HepG2 (cell line): ENCODE data around the gene RPRD1A. TPM values are rescaled to one million over a fixed set of nuclear protein-coding genes. Genes with fewer than 3 reads are reported as not detected.

Source experiments
- ATAC-seq: fragments of 200-7000 bp; cut with Tn5 transposase; 3 replicates; pipeline ENCODE4 v1.9.1; 2020; ENCODE audit warnings: mild to moderate bottlenecking, moderate library complexity
- BruUV-seq: library from RNA; stranded (reverse); fragments of 400-500 nt; replicated peaks from 2 replicates; lab custom pipeline; 2021; lab: Mats Ljungman, UMichigan
- CTCF ChIA-PET: fragments of 300-600 bp; formaldehyde crosslinking; extraction: SDS; loops from one replicate; lab custom pipeline; 2021; ENCODE audit warnings: low total read pairs, inconsistent platforms, low intra/inter-chr PET ratio; lab: Yijun Ruan, JAX
- POLR2A ChIA-PET: fragments of 350-600 bp; sonication (Branson Sonifier 250); formaldehyde crosslinking; loops from one replicate; lab custom pipeline; 2020; ENCODE audit warnings: antibody characterized with exemption, inconsistent platforms; lab: Yijun Ruan, JAX
- DNase-seq: peaks from one replicate; pipeline ENCODE4 v3.0.0-alpha.2; 2015; ENCODE audit warnings: low spot score
- FAIRE-seq: peaks from 3 replicates; lab custom pipeline; 2011; peaks lifted over from hg19 to GRCh38; lab: Jason Lieb, UNC
- H2AFZ ChIP-seq: one replicate; pipeline ENCODE4 v1.6.1; 2011; ENCODE audit warnings: low read length, inconsistent platforms
- H3K27ac ChIP-seq: fragments of 300-600 bp; 3 replicates; pipeline ENCODE4 v1.8.0; 2011; ENCODE audit warnings: mixed run types, mild to moderate bottlenecking, mixed read lengths, low read length, inconsistent platforms; ENCODE audit not compliant: insufficient read depth; ENCODE audit errors: extremely low read length
- H3K27me3 ChIP-seq, 2 experiments: fragments of 200-600 bp in 1 of 2; 2 replicates in 1 of 2; 3 replicates in 1 of 2; pipeline versions ENCODE4 v1.6.0 to v1.8.0; 2011; ENCODE audit warnings: low read length in 2 of 2, mild to moderate bottlenecking in 2 of 2, moderate library complexity in 2 of 2, inconsistent platforms in 1 of 2; ENCODE audit not compliant: insufficient read depth in 2 of 2, control insufficient read depth in 1 of 2
- H3K36me3 ChIP-seq, 2 experiments: fragments of 200-600 bp in 1 of 2; replicated peaks in 1 of 2; 2 replicates in 1 of 2; 3 replicates in 1 of 2; pipeline versions ENCODE4 v1.5.1 to v1.8.0; 2011; ENCODE audit warnings: low read length in 2 of 2, inconsistent platforms in 1 of 2; ENCODE audit not compliant: insufficient read depth in 2 of 2, control insufficient read depth in 1 of 2
- H3K4me1 ChIP-seq: 2 replicates; pipeline ENCODE4 v1.5.1; 2012; ENCODE audit warnings: low read length, inconsistent platforms; ENCODE audit not compliant: insufficient read depth
- H3K4me2 ChIP-seq: 2 replicates; pipeline ENCODE4 v1.6.0; 2011; ENCODE audit warnings: low read depth, low read length, inconsistent platforms
- H3K4me3 ChIP-seq, 3 experiments: fragments of 200-600 bp in 1 of 3; sonication (generic), shearing (Covaris generic) in 1 of 3; replicated peaks in 1 of 3; 2 replicates each; pipeline ENCODE4 v1.5.1; 2011 to 2016; ENCODE audit warnings: low read length in 3 of 3, inconsistent platforms in 2 of 3, low read depth in 2 of 3, mild to moderate bottlenecking in 2 of 3, control low read depth in 1 of 3, mixed read lengths in 1 of 3; ENCODE audit not compliant: insufficient read depth in 1 of 3
- H3K79me2 ChIP-seq: one replicate; pipeline ENCODE4 v1.6.1; 2011; ENCODE audit warnings: low read length, inconsistent platforms; ENCODE audit not compliant: insufficient read depth
- H3K9ac ChIP-seq: 2 replicates; pipeline ENCODE4 v1.6.0; 2011; ENCODE audit warnings: mild to moderate bottlenecking, low read depth, low read length, inconsistent platforms; ENCODE audit not compliant: insufficient read depth
- H3K9me3 ChIP-seq: 2 replicates; pipeline ENCODE4 v1.5.1; 2012; ENCODE audit warnings: mild to moderate bottlenecking, low read length
- H4K20me1 ChIP-seq: 2 replicates; pipeline ENCODE4 v1.6.0; 2011; ENCODE audit warnings: inconsistent platforms, mild to moderate bottlenecking, low read length, moderate library complexity; ENCODE audit not compliant: insufficient read depth
- AHDC1 ChIP-seq: sonication (generic); formaldehyde crosslinking; IDR thresholded peaks from 2 replicates; pipeline ENCODE4 v1.5.1; 2020; ENCODE audit warnings: mild to moderate bottlenecking, missing genetic modification reagents, borderline replicate concordance
- ARHGAP35 ChIP-seq: sonication (generic); formaldehyde crosslinking; IDR thresholded peaks from 2 replicates; pipeline ENCODE4 v1.9.0; 2022; ENCODE audit warnings: mild to moderate bottlenecking, inconsistent platforms, moderate library complexity, missing genetic modification reagents, borderline replicate concordance
- MATR3 ChIP-seq: sonication (generic); formaldehyde crosslinking; IDR thresholded peaks from 2 replicates; pipeline ENCODE4 v1.4.0; 2020; ENCODE audit warnings: missing genetic modification reagents
- MXD3 ChIP-seq: IDR thresholded peaks from 2 replicates; pipeline ENCODE4 v1.6.1; 2016; ENCODE audit warnings: mild to moderate bottlenecking, missing biosample characterization, missing genetic modification reagents
- RELA ChIP-seq: sonication (generic); formaldehyde crosslinking; IDR thresholded peaks from 2 replicates; pipeline ENCODE4 v1.4.0; 2020; ENCODE audit warnings: missing genetic modification reagents
- ZNF260 ChIP-seq: sonication (generic); formaldehyde crosslinking; IDR thresholded peaks from 2 replicates; pipeline ENCODE4 v1.4.0; 2020; ENCODE audit warnings: missing genetic modification reagents, low read depth, mild to moderate bottlenecking, borderline replicate concordance
- in situ Hi-C: cut with HindIII; loops from 2 replicates; pipeline ENCODE4 v1.10.0; 2017; ENCODE audit warnings: low pct_unique_long_range_greater_than_20kb; ENCODE audit not compliant: extremely low pct_ligation_motif_present
- intact Hi-C: fragments of 100-400 bp; cut with micrococcal nuclease; formaldehyde crosslinking; loops from one replicate; pipeline ENCODE4 v1.10.0; 2022; ENCODE audit not compliant: unreplicated experiment
- polyA plus RNA-seq, 8 experiments: library from polyadenylated mRNA; depleted of rRNA in 3 of 8; stranded (reverse) in 7 of 8; unstranded in 1 of 8; fragments of >200 nt; fragmentation: Illumina TruSeq in 4 of 8; extraction: Trizol in 4 of 8; gene quantifications; 2 replicates each; pipeline versions ENCODE4 v1.2.1 to v1.2.3, GENCODE V29; 2011 to 2016; ENCODE audit warnings: low read depth in 4 of 8, missing spikeins in 1 of 8, mixed read lengths in 1 of 8; ENCODE audit not compliant: insufficient read depth in 1 of 8
- total RNA-seq, 5 experiments: library from RNA; depleted of rRNA; stranded (reverse); fragments of >200 nt; fragmentation: Illumina TruSeq; extraction: Trizol; gene quantifications; 2 replicates each; pipeline ENCODE4 v1.2.3, GENCODE V29; 2016; ENCODE audit warnings: low read depth in 1 of 5

The RPRD1A gene
- total and polyA plus RNA-seq, 2 of the 13 experiments (the other 11 are each of a cell fraction or from before 2014, with no cell fraction given): 42.5 to 78.2 TPM

- H3K4me1 ChIP-seq: no peaks in the 10 kb centered on the region
- BruUV-seq: no TSS peak
- ChIA-PET CTCF (no interaction called here), POLR2A (interaction anchor here (1.4 kb wide), 1 partner anchor 11 kb away, joined by 4 read pairs; the partner anchor contains the start of gene RMP24)
- no peak overlapping the region for H3K9ac ChIP-seq
- no peak overlapping the region for H3K4me2 ChIP-seq
- no peak overlapping the region for H3K4me3 ChIP-seq
- DNase-seq: no peak
- in situ Hi-C loops: no loop called here
- H3K79me2 ChIP-seq: no peaks in the 10 kb centered on the region
- no peak overlapping the region for H3K27ac ChIP-seq
- TF ChIP-seq MATR3 (CRISPR knock-in tag) (no peak), RELA (CRISPR knock-in tag) (no peak), AHDC1 (CRISPR knock-in tag) (no peak), ZNF260 (CRISPR knock-in tag) (no peak), ARHGAP35 (CRISPR knock-in tag) (no peak), MXD3 (no peak)
- H4K20me1 ChIP-seq: no peaks in the 10 kb centered on the region
- H3K27me3 ChIP-seq: no peaks in the 10 kb centered on the region
- FAIRE-seq: no peak
- H3K36me3 ChIP-seq: peaks cover 0 to 21% of the 10 kb centered on the region in 2 experiments; a peak in 4 of 5 replicates
- intact Hi-C loops: no loop called here
- no peaks in the 10 kb centered on the region for H3K9me3 ChIP-seq
- no peak for ATAC-seq
- no peak overlapping the region for H2AFZ ChIP-seq
These were observed 84.2 kb downstream of the RPRD1A start for GRCh38 chr18:35983147-35983546.
